Measurements from ENCODE around the gene ARV1. TPM values are rescaled to one million over a fixed set of nuclear protein-coding genes. Genes with fewer than 3 reads are reported as not detected.

ARV1 gene
- total RNA-seq, 1 donor from 2014 or later: 8.3 TPM

DNA sequence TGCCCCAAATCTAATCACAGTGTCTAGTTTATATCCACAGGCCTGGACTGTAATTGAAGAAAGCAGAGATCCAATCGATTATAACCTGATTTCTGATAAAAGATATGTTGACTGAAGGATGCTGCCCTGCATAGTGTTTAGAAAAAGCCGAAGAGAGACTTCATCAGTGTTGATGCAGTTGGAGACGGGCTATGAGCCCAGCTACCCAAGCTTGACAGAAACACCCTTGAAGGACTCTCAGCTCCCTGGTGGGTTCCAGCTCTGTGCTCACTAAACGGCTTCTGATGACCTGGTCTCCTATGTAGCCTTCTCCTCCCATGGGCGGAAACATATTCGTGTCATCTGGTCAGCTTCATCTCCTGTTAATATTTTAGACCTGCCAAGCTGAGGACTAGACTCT lies 50.9 kb downstream of the ARV1 start:
- H3K4me1 Mint-ChIP-seq (ENCODE audit: unreplicated experiment): peaks cover 67% of the 10 kb centered on the region
- no peak for DNase-seq (ENCODE audit: low spot score)
- H3K9me3 Mint-ChIP-seq (ENCODE audit: unreplicated experiment): no peaks in the 10 kb centered on the region
- TF ChIP-seq CTCF (IDR thresholded peaks at IDR 0.05; ENCODE audit: unreplicated experiment): no peak
- peak overlapping the region; percentile 67 for H3K27ac Mint-ChIP-seq (ENCODE audit: unreplicated experiment)
- H3K36me3 Mint-ChIP-seq (ENCODE audit: low read depth, unreplicated experiment): peaks cover 16% of the 10 kb centered on the region
- no peak overlapping the region for H3K4me3 Mint-ChIP-seq (ENCODE audit: unreplicated experiment)
- H3K27me3 Mint-ChIP-seq (ENCODE audit: unreplicated experiment): peaks cover 8% of the 10 kb centered on the region

- no peak for TF ChIP-seq CTCF (IDR thresholded peaks at IDR 0.05; ENCODE audit: unreplicated experiment)
- no peak overlapping the region for H3K27ac Mint-ChIP-seq (ENCODE audit: unreplicated experiment)
- H3K4me3 Mint-ChIP-seq (ENCODE audit: unreplicated experiment): no peak overlapping the region
- H3K36me3 Mint-ChIP-seq (ENCODE audit: low read depth, unreplicated experiment): peaks cover 15% of the 10 kb centered on the region
- no peak for DNase-seq (ENCODE audit: low spot score)
- H3K27me3 Mint-ChIP-seq (ENCODE audit: unreplicated experiment): peaks cover 5% of the 10 kb centered on the region
- H3K9me3 Mint-ChIP-seq (ENCODE audit: unreplicated experiment): no peaks in the 10 kb centered on the region
- H3K4me1 Mint-ChIP-seq (ENCODE audit: unreplicated experiment): peaks cover 54% of the 10 kb centered on the region
Measured at GRCh38 chr1:231032963-231033362, 54.1 kb downstream of the ARV1 start.

DNA sequence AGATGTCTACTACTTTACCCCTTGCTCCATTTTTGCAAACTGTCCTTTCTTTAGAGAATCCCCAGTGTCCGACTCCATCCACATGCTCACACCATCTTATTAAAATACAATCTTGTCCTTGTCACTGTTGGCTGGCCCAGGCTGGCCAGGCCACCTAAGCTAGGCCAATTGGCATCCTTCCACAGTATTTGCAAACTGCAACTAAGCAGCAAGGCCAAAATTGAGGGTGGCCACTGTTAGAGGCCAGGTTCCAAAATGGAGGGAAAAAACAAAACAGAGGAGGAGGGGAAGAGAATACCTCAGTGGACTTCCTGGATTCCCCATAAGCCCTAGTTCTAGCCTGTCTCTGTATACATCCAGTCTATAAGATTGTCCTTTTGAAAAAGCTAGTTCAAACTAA lies 56.9 kb downstream of the ARV1 start:
- peaks cover 9% of the 10 kb centered on the region for H3K27me3 Mint-ChIP-seq (ENCODE audit: unreplicated experiment)
- H3K36me3 Mint-ChIP-seq (ENCODE audit: low read depth, unreplicated experiment): peaks cover 12% of the 10 kb centered on the region
- no peak for DNase-seq (ENCODE audit: low spot score)
- no peak for TF ChIP-seq CTCF (IDR thresholded peaks at IDR 0.05; ENCODE audit: unreplicated experiment)
- no peaks in the 10 kb centered on the region for H3K9me3 Mint-ChIP-seq (ENCODE audit: unreplicated experiment)
- H3K4me1 Mint-ChIP-seq (ENCODE audit: unreplicated experiment): peaks cover 37% of the 10 kb centered on the region
- no peak overlapping the region for H3K27ac Mint-ChIP-seq (ENCODE audit: unreplicated experiment)
- no peak overlapping the region for H3K4me3 Mint-ChIP-seq (ENCODE audit: unreplicated experiment)

DNA sequence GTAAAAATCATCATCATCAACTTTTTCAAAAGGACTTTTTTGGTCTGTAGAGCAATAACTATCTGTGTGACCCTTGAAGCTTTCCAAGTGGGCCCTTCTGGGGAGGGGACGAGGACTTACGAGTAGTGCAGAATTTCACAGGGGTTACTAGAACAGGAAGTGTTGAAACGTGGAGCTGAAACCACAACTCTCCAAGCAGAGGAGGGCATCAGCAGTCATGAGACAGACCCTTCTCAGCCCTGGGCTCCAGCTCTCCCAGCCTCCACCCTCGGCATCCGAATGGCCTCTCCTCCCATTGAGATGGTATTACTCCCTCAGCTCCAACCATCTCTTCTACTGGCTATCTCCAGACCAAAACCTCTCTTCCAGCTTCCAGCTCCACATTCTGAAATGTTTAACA lies 57.5 kb downstream of the ARV1 start:
- Mint-ChIP-seq H3K27me3 (ENCODE audit: unreplicated experiment) (peaks cover 13% of the 10 kb centered on the region), H3K4me1 (ENCODE audit: unreplicated experiment) (peaks cover 37% of the 10 kb centered on the region), H3K36me3 (ENCODE audit: low read depth, unreplicated experiment) (peaks cover 15% of the 10 kb centered on the region), H3K27ac (ENCODE audit: unreplicated experiment) (no peak overlapping the region), H3K9me3 (ENCODE audit: unreplicated experiment) (no peaks in the 10 kb centered on the region), H3K4me3 (ENCODE audit: unreplicated experiment) (no peak overlapping the region)
- TF ChIP-seq CTCF (IDR thresholded peaks at IDR 0.05; ENCODE audit: unreplicated experiment): no peak
- no peak for DNase-seq (ENCODE audit: low spot score)

DNA sequence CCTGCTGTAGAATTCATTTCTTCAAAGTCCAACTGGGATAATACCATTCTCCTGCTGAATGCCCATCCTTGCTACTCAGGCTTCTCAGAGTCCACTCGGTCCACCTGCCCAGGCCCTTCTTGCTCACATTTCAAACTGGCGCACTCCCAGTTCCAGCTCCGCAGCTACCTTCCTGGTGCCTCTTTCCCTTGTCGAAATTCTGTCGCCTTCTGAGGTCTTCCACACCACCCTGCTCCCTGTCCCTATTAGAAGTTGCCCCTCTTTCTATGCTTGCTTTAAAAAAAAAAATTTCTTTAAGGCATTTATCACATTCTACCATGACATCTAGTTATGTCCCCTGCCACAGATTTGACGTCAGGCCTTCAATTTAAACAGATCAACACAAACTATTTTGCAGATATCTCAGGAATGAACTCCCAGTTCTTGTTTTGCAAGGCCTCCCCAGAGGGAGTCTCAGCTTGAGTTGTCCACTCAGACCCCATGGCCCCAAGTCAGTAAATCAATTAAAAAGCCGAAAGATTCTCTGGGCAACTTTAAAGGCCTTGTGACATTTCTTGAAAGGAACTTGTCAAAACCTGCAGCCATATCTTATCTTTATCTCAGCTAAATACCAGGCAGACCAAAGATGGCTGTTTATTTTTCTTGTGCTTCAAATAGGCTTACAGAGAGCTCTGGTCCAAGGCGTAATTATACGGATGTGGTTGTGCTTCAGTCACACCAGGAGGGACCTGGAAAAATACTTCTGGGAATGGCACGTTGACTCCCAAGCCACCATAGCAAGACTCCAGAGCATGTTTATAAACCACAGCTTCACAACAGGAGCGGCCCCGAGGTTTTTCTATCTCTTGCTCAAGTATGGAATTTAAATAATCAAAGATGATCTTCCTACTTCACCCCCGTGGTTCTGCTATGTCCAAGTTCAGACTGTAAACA lies 59.0 kb downstream of the ARV1 start:
- no peak overlapping the region for H3K27ac Mint-ChIP-seq (ENCODE audit: unreplicated experiment)
- no peak for TF ChIP-seq CTCF (IDR thresholded peaks at IDR 0.05; ENCODE audit: unreplicated experiment)
- H3K27me3 Mint-ChIP-seq (ENCODE audit: unreplicated experiment): peaks cover 13% of the 10 kb centered on the region
- H3K4me1 Mint-ChIP-seq (ENCODE audit: unreplicated experiment): peaks cover 34% of the 10 kb centered on the region
- peak overlapping the region; percentile 95 for H3K4me3 Mint-ChIP-seq (ENCODE audit: unreplicated experiment)
- no peak for DNase-seq (ENCODE audit: low spot score)
- no peaks in the 10 kb centered on the region for H3K9me3 Mint-ChIP-seq (ENCODE audit: unreplicated experiment)
- peaks cover 16% of the 10 kb centered on the region for H3K36me3 Mint-ChIP-seq (ENCODE audit: low read depth, unreplicated experiment)
